ENCODE measurements around the gene FSD2.

DNA sequence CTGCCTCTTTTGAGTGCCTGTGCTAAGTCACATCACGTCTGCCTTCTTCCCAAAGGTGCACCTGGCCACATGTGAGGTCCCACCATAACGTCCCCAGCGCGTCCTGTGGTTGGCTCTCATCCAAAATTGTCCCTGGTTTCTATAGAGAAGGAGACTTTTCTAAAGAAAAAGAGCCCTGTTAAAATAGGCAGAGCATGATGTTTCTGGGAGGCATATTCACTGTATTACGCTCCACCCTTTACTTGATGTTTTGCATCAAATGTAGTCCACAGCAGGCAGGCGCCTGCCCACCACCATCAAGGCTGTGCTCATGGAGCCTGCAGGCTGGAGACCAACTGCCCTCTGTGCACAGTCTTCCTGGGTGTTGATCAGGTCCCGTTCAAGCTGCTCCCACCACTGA lies 39.8 kb upstream of the FSD2 start:
- TF ChIP-seq POLR2A (IDR thresholded peaks at IDR 0.05) (no peak), POLR2AphosphoS5 (IDR thresholded peaks at IDR 0.05; ENCODE audit: insufficient read depth in 1 of 2, low read depth in 1 of 2) (no peak)
- TF ChIP-seq, protein P1, sequence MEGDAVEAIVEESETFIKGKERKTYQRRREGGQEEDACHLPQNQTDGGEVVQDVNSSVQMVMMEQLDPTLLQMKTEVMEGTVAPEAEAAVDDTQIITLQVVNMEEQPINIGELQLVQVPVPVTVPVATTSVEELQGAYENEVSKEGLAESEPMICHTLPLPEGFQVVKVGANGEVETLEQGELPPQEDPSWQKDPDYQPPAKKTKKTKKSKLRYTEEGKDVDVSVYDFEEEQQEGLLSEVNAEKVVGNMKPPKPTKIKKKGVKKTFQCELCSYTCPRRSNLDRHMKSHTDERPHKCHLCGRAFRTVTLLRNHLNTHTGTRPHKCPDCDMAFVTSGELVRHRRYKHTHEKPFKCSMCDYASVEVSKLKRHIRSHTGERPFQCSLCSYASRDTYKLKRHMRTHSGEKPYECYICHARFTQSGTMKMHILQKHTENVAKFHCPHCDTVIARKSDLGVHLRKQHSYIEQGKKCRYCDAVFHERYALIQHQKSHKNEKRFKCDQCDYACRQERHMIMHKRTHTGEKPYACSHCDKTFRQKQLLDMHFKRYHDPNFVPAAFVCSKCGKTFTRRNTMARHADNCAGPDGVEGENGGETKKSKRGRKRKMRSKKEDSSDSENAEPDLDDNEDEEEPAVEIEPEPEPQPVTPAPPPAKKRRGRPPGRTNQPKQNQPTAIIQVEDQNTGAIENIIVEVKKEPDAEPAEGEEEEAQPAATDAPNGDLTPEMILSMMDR (IDR thresholded peaks at IDR 0.05): no peak

All from vagina (tissue), 2 donors.